ENCODE results near the gene VEGFC.

Gene VEGFC

DNA sequence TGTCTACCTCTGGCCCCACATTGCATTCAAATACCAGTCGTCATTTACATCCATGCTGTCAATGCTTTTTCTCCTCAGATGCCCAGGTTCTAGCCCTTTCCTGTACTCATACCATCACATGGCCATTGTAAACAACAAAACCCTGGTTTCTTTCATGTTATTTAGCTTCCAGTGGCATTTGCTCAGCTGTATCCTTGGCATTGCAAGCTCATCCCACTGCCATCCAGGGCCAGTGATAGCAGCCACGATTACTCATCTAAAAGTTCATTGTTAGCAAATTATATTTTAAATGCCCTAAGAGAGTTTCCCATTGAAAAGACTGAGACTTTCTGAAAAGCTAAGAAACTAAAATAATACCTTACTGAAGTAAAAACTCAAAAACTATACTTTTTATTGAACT, 34.0 kb downstream of the VEGFC start:
- DNase-seq = no peak

- no peak for DNase-seq
These were observed 34.4 kb downstream of the VEGFC start for GRCh38 chr4:176758323-176758722.

DNA sequence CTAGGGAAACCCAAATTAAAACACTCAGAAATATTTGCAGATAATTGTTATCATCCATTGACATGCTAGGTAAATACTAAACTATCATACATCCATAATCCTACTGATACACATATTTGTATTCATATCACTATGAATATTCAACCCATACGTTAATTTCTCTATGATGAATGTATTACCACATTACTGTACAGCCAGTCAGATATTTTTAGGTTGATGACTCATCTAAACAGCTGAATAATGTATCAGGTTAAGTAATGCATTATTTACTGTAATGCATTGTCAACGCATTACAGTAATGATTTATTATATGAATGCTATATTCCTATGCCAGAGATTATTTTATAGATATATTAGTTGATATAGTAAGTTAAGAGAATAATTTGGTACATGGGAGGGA, 37.1 kb downstream of the VEGFC start:
- no peak for DNase-seq

DNA sequence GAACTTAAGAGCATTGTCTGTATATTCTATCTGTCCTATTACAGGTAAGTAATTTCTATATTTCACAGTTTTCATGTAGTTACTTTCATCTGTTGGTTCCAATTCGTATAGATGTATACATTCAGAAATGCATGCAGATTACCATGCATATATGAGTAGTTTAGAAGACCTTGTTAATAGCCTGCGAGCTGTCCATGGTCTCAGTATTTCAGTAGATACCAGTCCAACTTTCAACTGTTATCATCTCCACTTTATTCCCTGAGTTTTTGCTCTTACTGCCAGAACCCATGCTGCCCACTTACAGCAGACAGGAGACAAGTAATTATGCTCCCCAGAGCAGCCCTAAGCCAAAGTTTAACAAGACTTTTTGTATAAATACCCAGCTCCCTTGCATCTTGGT, 37.7 kb downstream of the VEGFC start:
- no peak for DNase-seq

- no peak for DNase-seq
These were observed 39.7 kb downstream of the VEGFC start for GRCh38 chr4:176753049-176753448.

GRCh38 chr4:176752191-176752749, 40.5 kb downstream of the VEGFC start:
- DNase-seq = no peak

DNA sequence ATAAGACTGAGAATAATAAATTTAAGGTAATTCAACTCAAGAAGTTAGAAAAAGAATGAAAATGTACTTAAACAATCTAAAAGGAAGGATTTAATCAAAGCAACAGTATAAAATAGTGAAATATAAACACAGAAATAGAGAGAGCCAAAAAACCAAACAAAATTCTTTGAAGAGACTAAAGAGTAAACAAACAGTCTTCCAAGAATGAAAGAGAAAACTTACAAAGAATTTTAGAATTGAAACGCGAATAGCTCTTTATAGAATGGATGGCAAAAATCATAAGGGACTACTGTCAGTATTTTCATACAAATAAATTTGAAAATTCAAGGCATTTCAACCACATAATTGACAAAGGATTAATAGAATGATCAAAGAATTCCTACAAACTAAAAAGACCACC, 41.7 kb downstream of the VEGFC start:
- DNase-seq = no peak

GRCh38 chr4:176746846-176747245, 45.9 kb downstream of the VEGFC start:
- DNase-seq = no peak

GRCh38 chr4:176745902-176746301, 46.8 kb downstream of the VEGFC start:
- DNase-seq = no peak

GRCh38 chr4:176744091-176744490, 48.6 kb downstream of the VEGFC start:
- no peak for DNase-seq

DNA sequence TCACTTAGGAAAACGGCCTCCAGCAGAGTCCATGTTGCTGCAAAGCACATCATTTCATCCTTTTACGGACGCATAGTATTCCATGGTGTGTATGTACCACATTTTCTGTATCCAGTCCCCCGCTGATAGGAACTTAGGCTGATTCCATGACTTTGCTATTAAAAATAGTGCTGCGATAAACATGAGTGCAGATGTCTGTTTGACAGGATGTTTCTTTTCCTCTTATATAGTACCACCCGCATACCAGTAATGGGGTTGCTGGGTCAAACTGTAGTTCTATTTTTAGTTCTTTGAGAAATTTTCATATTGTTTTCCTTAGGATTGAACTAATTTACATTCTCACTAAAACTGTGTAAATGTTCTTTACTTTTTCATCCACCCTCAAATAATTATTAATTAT, 50.5 kb downstream of the VEGFC start:
- DNase-seq = no peak

GRCh38 chr4:176741253-176741652, 51.5 kb downstream of the VEGFC start:
- DNase-seq = no peak

GRCh38 chr4:176735300-176735699, 57.4 kb downstream of the VEGFC start:
- no peak for DNase-seq

DNA sequence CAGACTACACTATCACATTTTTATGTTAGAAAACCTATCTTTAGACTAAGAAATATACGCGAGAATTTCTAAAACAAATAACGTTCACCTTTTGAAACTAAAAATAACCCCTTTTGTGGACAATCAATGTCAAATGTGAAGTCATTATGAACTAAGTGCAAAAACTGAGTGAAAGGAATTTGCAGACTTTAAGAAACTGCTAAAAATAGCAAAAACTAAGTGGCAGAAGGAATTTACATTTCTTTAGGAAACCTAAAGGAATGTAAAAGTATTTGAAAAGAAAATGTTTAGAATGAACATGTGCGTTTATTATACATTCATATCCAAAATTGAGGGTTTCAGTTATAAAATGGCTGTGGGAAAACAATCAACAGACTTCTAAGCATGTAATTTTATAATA, 58.3 kb downstream of the VEGFC start:
- no peak for DNase-seq

GRCh38 chr4:176729489-176729888, 63.2 kb downstream of the VEGFC start:
- DNase-seq = no peak

DNA sequence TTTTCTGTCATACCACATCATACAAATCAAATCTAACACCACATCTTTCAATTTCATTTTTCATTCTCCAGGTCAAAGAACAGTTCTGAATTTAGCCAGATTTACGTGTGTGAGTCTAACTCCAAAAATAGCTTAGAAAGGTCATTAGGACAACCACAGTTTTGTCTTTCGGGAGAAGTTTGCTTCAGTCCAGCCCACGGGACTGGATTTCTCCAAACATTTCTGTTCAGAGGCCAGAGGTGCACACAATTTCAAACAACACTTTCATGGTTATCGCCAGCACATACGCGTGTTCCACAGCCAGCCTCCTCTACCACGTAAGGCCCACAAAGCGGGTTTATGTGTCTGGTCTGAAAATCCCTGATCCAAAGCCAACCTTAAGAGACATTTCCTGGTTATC, 65.9 kb downstream of the VEGFC start:
- DNase-seq = no peak

- no peak for DNase-seq
These were observed 71.3 kb downstream of the VEGFC start for GRCh38 chr4:176721459-176721858.

- no peak for DNase-seq
These were observed 73.8 kb downstream of the VEGFC start for GRCh38 chr4:176718881-176719280.

DNA sequence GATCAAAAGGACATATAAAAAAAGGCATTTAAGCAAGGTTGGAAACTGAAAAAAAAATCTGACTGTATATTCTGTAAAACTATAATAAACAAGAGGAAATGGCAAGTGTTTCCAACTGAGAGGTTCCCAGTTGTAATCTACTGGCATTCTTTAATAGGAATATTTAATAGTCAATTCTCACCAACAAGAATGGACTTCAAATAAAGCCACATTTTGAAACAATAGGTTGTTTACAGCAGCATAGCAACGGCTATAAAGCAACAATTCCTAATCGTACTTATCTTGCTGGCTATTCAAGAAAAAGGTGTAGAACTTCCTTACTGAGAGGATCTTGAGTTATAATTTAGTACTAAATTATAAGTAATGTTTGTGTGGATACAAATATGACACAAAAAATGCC, 75.5 kb downstream of the VEGFC start:
- DNase-seq = no peak

- DNase-seq = no peak
These were observed 83.3 kb downstream of the VEGFC start for GRCh38 chr4:176709417-176709816.

DNA sequence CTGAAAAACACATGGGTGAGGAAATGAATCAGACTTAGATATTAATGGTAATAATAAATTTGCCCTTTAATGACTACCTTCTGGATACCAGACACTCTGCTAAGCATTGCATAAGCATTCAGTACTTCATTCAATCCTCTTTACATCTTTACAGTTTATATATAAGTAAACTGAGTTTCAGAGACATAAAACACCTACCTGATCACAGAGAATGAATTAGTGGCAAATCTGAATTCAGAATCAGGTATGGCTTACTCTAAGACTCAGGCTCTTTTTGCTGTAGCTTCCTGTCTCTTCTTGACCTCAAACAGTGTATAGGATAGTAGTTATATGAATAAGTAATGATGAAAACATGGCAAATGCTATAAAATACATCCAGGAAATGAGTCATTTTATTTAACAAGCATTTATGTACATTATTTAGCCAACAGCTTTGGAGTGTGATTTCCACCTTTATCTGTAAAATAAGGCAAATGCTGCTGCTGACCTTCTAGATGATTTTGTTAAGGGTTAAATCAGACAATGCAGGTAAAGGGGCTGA, 83.9 kb downstream of the VEGFC start:
- no peak for DNase-seq

- DNase-seq = no peak
These were observed 102.0 kb downstream of the VEGFC start for GRCh38 chr4:176690716-176691115.

DNA sequence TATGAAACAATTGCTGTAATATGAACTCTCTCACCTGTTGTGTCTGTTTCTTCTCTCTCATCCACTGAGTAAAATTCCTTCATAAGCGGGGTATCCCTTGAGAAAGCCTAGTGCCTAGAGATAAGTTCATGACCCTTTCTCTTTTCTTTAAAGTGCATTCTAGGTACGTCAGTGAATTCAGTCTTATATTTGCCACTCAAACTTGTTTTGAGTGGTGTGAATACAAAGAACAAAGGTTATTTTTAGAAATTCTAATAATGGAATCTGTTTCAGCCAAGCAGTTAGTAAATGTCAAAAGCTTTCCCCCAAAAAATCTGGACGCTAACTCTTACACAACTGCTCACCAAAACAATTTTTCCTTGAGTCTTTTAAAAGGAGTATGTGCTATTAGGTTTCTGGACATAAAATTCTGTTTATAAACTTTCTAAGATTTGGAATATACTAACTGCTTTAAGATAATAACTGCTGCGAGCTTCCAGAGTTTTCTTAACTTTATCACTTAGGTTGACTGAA, 112.0 kb downstream of the VEGFC start:
- no peak for DNase-seq

GRCh38 chr4:176676901-176677300, 115.8 kb downstream of the VEGFC start:
- no peak for DNase-seq

GRCh38 chr4:176675810-176676209, 116.9 kb downstream of the VEGFC start:
- DNase-seq = no peak
